ENCODE data around the gene MLLT3. TPM values are rescaled to one million over a fixed set of nuclear protein-coding genes. Genes with fewer than 3 reads are reported as not detected.

The MLLT3 gene
- total RNA-seq, 1 donor: 19.8 TPM

- H3K4me3 ChIP-seq (ENCODE audit: low read depth, low read length): no peak overlapping the region
- TF ChIP-seq CTCF (IDR thresholded peaks at IDR 0.05; ENCODE audit: insufficient read depth, low read length): no peak
- no peak for DNase-seq (ENCODE audit: low read depth)
Measured at GRCh38 chr9:20549053-20549452, 73.2 kb downstream of the MLLT3 start.

GRCh38 chr9:20545023-20545622 is 77.2 kb downstream of the MLLT3 start:
- no peak for TF ChIP-seq CTCF (IDR thresholded peaks at IDR 0.05; ENCODE audit: insufficient read depth, low read length)
- DNase-seq (ENCODE audit: low read depth): no peak
- H3K4me3 ChIP-seq (ENCODE audit: low read depth, low read length): no peak overlapping the region

GRCh38 chr9:20540169-20540863 is 82.0 kb downstream of the MLLT3 start:
- no peak for TF ChIP-seq CTCF (IDR thresholded peaks at IDR 0.05; ENCODE audit: insufficient read depth, low read length)
- no peak overlapping the region for H3K4me3 ChIP-seq (ENCODE audit: low read depth, low read length)
- no peak for DNase-seq (ENCODE audit: low read depth)

GRCh38 chr9:20538956-20539355 is 83.3 kb downstream of the MLLT3 start:
- H3K4me3 ChIP-seq (ENCODE audit: low read depth, low read length): no peak overlapping the region
- DNase-seq (ENCODE audit: low read depth): no peak
- no peak for TF ChIP-seq CTCF (IDR thresholded peaks at IDR 0.05; ENCODE audit: insufficient read depth, low read length)

GRCh38 chr9:20538092-20538491 is 84.2 kb downstream of the MLLT3 start:
- no peak overlapping the region for H3K4me3 ChIP-seq (ENCODE audit: low read depth, low read length)
- DNase-seq (ENCODE audit: low read depth): no peak
- TF ChIP-seq CTCF (IDR thresholded peaks at IDR 0.05; ENCODE audit: insufficient read depth, low read length): no peak

GRCh38 chr9:20537294-20537693 is 85.0 kb downstream of the MLLT3 start:
- TF ChIP-seq CTCF (IDR thresholded peaks at IDR 0.05; ENCODE audit: insufficient read depth, low read length): no peak
- H3K4me3 ChIP-seq (ENCODE audit: low read depth, low read length): no peak overlapping the region
- no peak for DNase-seq (ENCODE audit: low read depth)
